WTC11 (cell line): ENCODE results near the gene MTFR2.

Experiments
- CTCF ChIP-seq: fragments of 200-600 bp; IDR thresholded peaks from 2 replicates; pipeline ENCODE4 v1.8.0; 2022; ENCODE audit warnings: antibody characterized with exemption
- MAX ChIP-seq: sonication (generic); formaldehyde crosslinking; IDR thresholded peaks from 2 replicates; pipeline ENCODE4 v1.8.0; 2022; ENCODE audit warnings: mild to moderate bottlenecking, missing genetic modification reagents
- NR3C1 ChIP-seq: sonication (generic); formaldehyde crosslinking; conservative IDR thresholded peaks from 2 replicates; pipeline ENCODE4 v1.8.1; 2023; ENCODE audit warnings: low read depth, mild to moderate bottlenecking, missing genetic modification reagents

- no peak for TF ChIP-seq CTCF
- no peak for TF ChIP-seq MAX (CRISPR knock-in tag)
- TF ChIP-seq NR3C1: no peak
Measured at GRCh38 chr6:136208783-136209182, 41.3 kb downstream of the MTFR2 start.
